ENCODE measurements around the gene VAV3. TPM values are rescaled to one million over a fixed set of nuclear protein-coding genes. Genes with fewer than 3 reads are reported as not detected.

The VAV3 gene
- total RNA-seq, 1 experiment from 2014 or later = 0.57 TPM

DNA sequence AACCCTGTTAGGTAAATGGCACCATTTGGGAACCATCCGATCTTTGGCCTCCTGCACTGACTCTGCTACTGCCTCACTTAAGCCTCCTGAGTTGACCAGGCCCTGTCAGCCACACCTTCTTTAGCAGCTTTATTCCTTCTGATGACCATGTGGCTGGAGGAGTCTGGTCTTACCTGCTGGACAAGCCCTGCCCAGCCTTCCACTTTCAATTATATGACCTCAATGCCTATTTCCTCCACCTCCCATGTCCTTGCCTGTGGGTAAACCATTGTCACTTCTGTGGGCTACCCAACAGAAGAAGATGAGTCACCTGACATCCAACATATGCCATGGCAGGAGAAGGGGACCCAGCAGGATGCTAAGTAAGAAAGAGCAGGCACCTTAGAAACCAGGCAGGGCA lies 430.3 kb downstream of the VAV3 start:
- Mint-ChIP-seq H3K9me3 (ENCODE audit: unreplicated experiment) (no peaks in the 10 kb centered on the region), H3K27ac (ENCODE audit: unreplicated experiment) (no peak overlapping the region), H3K4me3 (ENCODE audit: unreplicated experiment) (no peak overlapping the region), H3K4me1 (ENCODE audit: low read depth, unreplicated experiment) (no peaks in the 10 kb centered on the region), H3K27me3 (ENCODE audit: insufficient read depth, unreplicated experiment) (peaks cover 8% of the 10 kb centered on the region), H3K36me3 (ENCODE audit: insufficient read depth, unreplicated experiment) (no peaks in the 10 kb centered on the region)
- Histone ChIP-seq H3K9me3 (no peaks in the 10 kb centered on the region), H3K36me3 (ENCODE audit: control insufficient read depth, insufficient read depth, low read length) (no peaks in the 10 kb centered on the region), H3K4me1 (no peaks in the 10 kb centered on the region), H3K4me3 (ENCODE audit: low read depth, low read length) (no peak overlapping the region), H3K27me3 (replicated peaks; ENCODE audit: control insufficient read depth, insufficient read depth, low read length) (no peaks in the 10 kb centered on the region)
- no peak for DNase-seq
- CTCF ChIA-PET = no interaction called here
- intact Hi-C loops (cut with micrococcal nuclease; ENCODE audit: unreplicated experiment) = loop anchor here (10.0 kb wide), 1 partner anchor 210 kb away; no protein-coding TSS in a partner anchor
- no TSS peak for BruUV-seq (replicated peaks)
- POLR2A ChIA-PET = no interaction called here
- no peak for TF ChIP-seq CTCF (IDR thresholded peaks at IDR 0.05; ENCODE audit: insufficient read depth in 1 of 2, low read depth in 1 of 2, low read length in 1 of 2, severe bottlenecking in 1 of 2, unreplicated experiment in 1 of 2)

DNA sequence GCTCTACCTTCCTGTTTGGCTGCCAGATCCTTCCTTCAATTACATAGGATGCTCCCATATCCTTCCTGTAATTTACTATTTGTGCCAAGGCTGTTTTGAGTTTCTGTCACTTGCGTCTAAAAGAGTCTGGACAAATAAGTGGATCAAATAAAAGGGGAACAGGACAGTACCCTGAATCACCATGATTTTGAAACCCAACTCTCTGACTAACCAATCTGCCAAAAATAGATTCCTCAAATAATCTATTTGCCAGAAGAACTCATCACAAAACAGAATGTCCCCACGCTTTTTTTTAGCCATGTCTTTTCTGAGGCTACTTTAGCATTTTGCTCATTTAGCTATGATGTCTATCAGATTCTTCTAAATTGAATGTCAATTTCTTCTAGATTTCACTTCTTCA lies 431.5 kb downstream of the VAV3 start:
- Mint-ChIP-seq H3K36me3 (ENCODE audit: insufficient read depth, unreplicated experiment) (no peaks in the 10 kb centered on the region), H3K9me3 (ENCODE audit: unreplicated experiment) (no peaks in the 10 kb centered on the region), H3K27me3 (ENCODE audit: insufficient read depth, unreplicated experiment) (peaks cover 8% of the 10 kb centered on the region), H3K4me3 (ENCODE audit: unreplicated experiment) (no peak overlapping the region), H3K4me1 (ENCODE audit: low read depth, unreplicated experiment) (no peaks in the 10 kb centered on the region), H3K27ac (ENCODE audit: unreplicated experiment) (no peak overlapping the region)
- intact Hi-C loops (cut with micrococcal nuclease; ENCODE audit: unreplicated experiment) = loop anchor here (10.0 kb wide), 1 partner anchor 211 kb away; no protein-coding TSS in a partner anchor
- CTCF ChIA-PET = no interaction called here
- Histone ChIP-seq H3K27me3 (replicated peaks; ENCODE audit: control insufficient read depth, insufficient read depth, low read length) (no peaks in the 10 kb centered on the region), H3K36me3 (ENCODE audit: control insufficient read depth, insufficient read depth, low read length) (no peaks in the 10 kb centered on the region), H3K4me3 (ENCODE audit: low read depth, low read length) (no peak overlapping the region), H3K9me3 (no peaks in the 10 kb centered on the region), H3K4me1 (no peaks in the 10 kb centered on the region)
- DNase-seq = no peak
- TF ChIP-seq CTCF (IDR thresholded peaks at IDR 0.05; ENCODE audit: insufficient read depth in 1 of 2, low read depth in 1 of 2, low read length in 1 of 2, severe bottlenecking in 1 of 2, unreplicated experiment in 1 of 2) = no peak
- no TSS peak for BruUV-seq (replicated peaks)
- POLR2A ChIA-PET = no interaction called here

GRCh38 chr1:107532318-107532717 lies 432.7 kb downstream of the VAV3 start:
- CTCF ChIA-PET = no interaction called here

More at GRCh38 chr1:107532318-107532717, 432.7 kb downstream of the VAV3 start:
- Mint-ChIP-seq H3K4me1 (ENCODE audit: low read depth, unreplicated experiment) (no peaks in the 10 kb centered on the region), H3K9me3 (ENCODE audit: unreplicated experiment) (no peaks in the 10 kb centered on the region), H3K4me3 (ENCODE audit: unreplicated experiment) (no peak overlapping the region), H3K36me3 (ENCODE audit: insufficient read depth, unreplicated experiment) (no peaks in the 10 kb centered on the region), H3K27ac (ENCODE audit: unreplicated experiment) (no peak overlapping the region), H3K27me3 (ENCODE audit: insufficient read depth, unreplicated experiment) (peaks cover 8% of the 10 kb centered on the region)
- H3K4me1 ChIP-seq = no peaks in the 10 kb centered on the region
- intact Hi-C loops (cut with micrococcal nuclease; ENCODE audit: unreplicated experiment) = loop anchor here (10.0 kb wide), 1 partner anchor 212 kb away; no protein-coding TSS in a partner anchor
- DNase-seq = no peak
- BruUV-seq (replicated peaks) = no TSS peak
- TF ChIP-seq CTCF (IDR thresholded peaks at IDR 0.05; ENCODE audit: insufficient read depth in 1 of 2, low read depth in 1 of 2, low read length in 1 of 2, severe bottlenecking in 1 of 2, unreplicated experiment in 1 of 2) = no peak
- no peaks in the 10 kb centered on the region for H3K36me3 ChIP-seq (ENCODE audit: control insufficient read depth, insufficient read depth, low read length)
- POLR2A ChIA-PET = no interaction called here
- H3K9me3 ChIP-seq = no peaks in the 10 kb centered on the region
- no peaks in the 10 kb centered on the region for H3K27me3 ChIP-seq (replicated peaks; ENCODE audit: control insufficient read depth, insufficient read depth, low read length)
- no peak overlapping the region for H3K4me3 ChIP-seq (ENCODE audit: low read depth, low read length)

All from Caco-2 (cell line).